Activated T-cell treated with anti-CD3 and anti-CD28 coated beads, Interleukin-2, amount 50 U/mL, for 72 hours (primary cell): ENCODE results near the gene SH3GL1. TPM values are rescaled to one million over a fixed set of nuclear protein-coding genes. Genes with fewer than 3 reads are reported as not detected.

Experiments
- ATAC-seq, 2 donors: fragments of 150-1000 bp; cut with Tn5 transposase; replicated peaks in 1 of 2; 2 replicates each; pipeline ENCODE4 v1.10.0; 2021; ENCODE audit warnings: moderate library complexity in 2 of 2, mild to moderate bottlenecking in 1 of 2
- DNase-seq, 2 donors: peaks; one replicate each; pipeline ENCODE4 v3.0.0; 2021 to 2022; ENCODE audit warnings: mixed read lengths in 1 of 2
- H3K27ac Mint-ChIP-seq: one replicate; pipeline ENCODE4 v1.8.0; 2022; ENCODE audit warnings: mild to moderate bottlenecking, moderate library complexity, mixed read lengths
- H3K27me3 Mint-ChIP-seq: one replicate; pipeline ENCODE4 v1.8.0; 2022; ENCODE audit warnings: low read depth, mixed read lengths
- H3K36me3 Mint-ChIP-seq, 2 donors: one replicate each; pipeline ENCODE4 v1.8.0; 2022; ENCODE audit warnings: mixed read lengths in 2 of 2, mild to moderate bottlenecking in 1 of 2; ENCODE audit not compliant: insufficient read depth in 2 of 2
- H3K4me1 Mint-ChIP-seq: one replicate; pipeline ENCODE4 v1.8.0; 2022; ENCODE audit warnings: low read depth, mixed read lengths
- H3K4me3 Mint-ChIP-seq, 2 donors: one replicate each; pipeline ENCODE4 v1.8.0; 2022; ENCODE audit warnings: mild to moderate bottlenecking in 2 of 2, mixed read lengths in 2 of 2, moderate library complexity in 2 of 2
- H3K9me3 Mint-ChIP-seq, 2 donors: one replicate each; pipeline ENCODE4 v1.8.0; 2022; ENCODE audit warnings: mixed read lengths in 2 of 2
- total RNA-seq, 2 donors: library from RNA; stranded (reverse); gene quantifications; one replicate each; pipeline ENCODE4 v1.2.3, GENCODE V29; 2022

Gene SH3GL1
- total RNA-seq, 2 donors from 2014 or later: 40.6 TPM

- Mint-ChIP-seq H3K9me3 (peaks cover 13% of the 10 kb centered on the region in 2 donors), H3K27ac (no peak overlapping the region), H3K4me1 (peaks cover 29% of the 10 kb centered on the region), H3K36me3 (peaks cover 6 to 10% of the 10 kb centered on the region in 2 donors), H3K27me3 (peaks cover 5% of the 10 kb centered on the region), H3K4me3 (no peak overlapping the region)
- ATAC-seq: no peak
- no peak for DNase-seq
Observed at GRCh38 chr19:4324228-4324627, 76.1 kb downstream of the SH3GL1 start.

GRCh38 chr19:4323692-4324091 is 76.7 kb downstream of the SH3GL1 start:
- Mint-ChIP-seq H3K27me3 (peaks cover 5% of the 10 kb centered on the region), H3K4me1 (peaks cover 26% of the 10 kb centered on the region), H3K36me3 (peaks cover 8 to 14% of the 10 kb centered on the region in 2 donors), H3K4me3 (no peak overlapping the region), H3K9me3 (peaks cover 14 to 15% of the 10 kb centered on the region in 2 donors), H3K27ac (no peak overlapping the region)
- ATAC-seq (no peak), DNase-seq (no peak)

- Mint-ChIP-seq H3K9me3 (peaks cover 14 to 15% of the 10 kb centered on the region in 2 donors), H3K27me3 (peaks cover 5% of the 10 kb centered on the region), H3K27ac (no peak overlapping the region), H3K4me1 (peaks cover 20% of the 10 kb centered on the region), H3K36me3 (peaks cover 8 to 18% of the 10 kb centered on the region in 2 donors), H3K4me3 (no peak overlapping the region)
- DNase-seq (no peak), ATAC-seq (no peak)
Observed at GRCh38 chr19:4322942-4323665, 77.2 kb downstream of the SH3GL1 start.

GRCh38 chr19:4320419-4320818 is 79.9 kb downstream of the SH3GL1 start:
- Mint-ChIP-seq H3K4me1 (no peaks in the 10 kb centered on the region), H3K27me3 (no peaks in the 10 kb centered on the region), H3K27ac (no peak overlapping the region), H3K4me3 (no peak overlapping the region), H3K9me3 (peaks cover 14 to 15% of the 10 kb centered on the region in 2 donors), H3K36me3 (peaks cover 9 to 18% of the 10 kb centered on the region in 2 donors)
- DNase-seq (no peak), ATAC-seq (no peak)

GRCh38 chr19:4319067-4319718 is 81.2 kb downstream of the SH3GL1 start:
- H3K9me3 Mint-ChIP-seq: peaks cover 14 to 15% of the 10 kb centered on the region in 2 donors
- no peak for DNase-seq
- H3K27me3 Mint-ChIP-seq: no peaks in the 10 kb centered on the region
- no peak for ATAC-seq
- H3K4me3 Mint-ChIP-seq: no peak overlapping the region
- no peak overlapping the region for H3K27ac Mint-ChIP-seq
- H3K36me3 Mint-ChIP-seq: peaks cover 9 to 18% of the 10 kb centered on the region in 2 donors
- no peaks in the 10 kb centered on the region for H3K4me1 Mint-ChIP-seq

- Mint-ChIP-seq H3K27me3 (no peaks in the 10 kb centered on the region), H3K27ac (no peak overlapping the region)
- no peak for DNase-seq
Observed at GRCh38 chr19:4318460-4318859, 81.9 kb downstream of the SH3GL1 start.

GRCh38 chr19:4316956-4317355 is 83.4 kb downstream of the SH3GL1 start:
- peaks cover 14 to 15% of the 10 kb centered on the region in 2 donors for H3K9me3 Mint-ChIP-seq
- no peak for DNase-seq
- H3K4me1 Mint-ChIP-seq: no peaks in the 10 kb centered on the region
- H3K27ac Mint-ChIP-seq: no peak overlapping the region
- H3K36me3 Mint-ChIP-seq: peaks cover 9 to 19% of the 10 kb centered on the region in 2 donors
- H3K27me3 Mint-ChIP-seq: no peaks in the 10 kb centered on the region
- ATAC-seq: no peak
- no peak overlapping the region for H3K4me3 Mint-ChIP-seq

More at GRCh38 chr19:4318460-4318859, 81.9 kb downstream of the SH3GL1 start:
- no peaks in the 10 kb centered on the region for H3K4me1 Mint-ChIP-seq
- H3K4me3 Mint-ChIP-seq: no peak overlapping the region
- ATAC-seq: no peak
- H3K36me3 Mint-ChIP-seq: peaks cover 9 to 18% of the 10 kb centered on the region in 2 donors
- peaks cover 14 to 15% of the 10 kb centered on the region in 2 donors for H3K9me3 Mint-ChIP-seq

- ATAC-seq: no peak
- no peaks in the 10 kb centered on the region for H3K4me1 Mint-ChIP-seq
- DNase-seq: no peak
- H3K27ac Mint-ChIP-seq: no peak overlapping the region
- H3K27me3 Mint-ChIP-seq: no peaks in the 10 kb centered on the region
- no peak overlapping the region for H3K4me3 Mint-ChIP-seq
- no peaks in the 10 kb centered on the region for H3K9me3 Mint-ChIP-seq
- H3K36me3 Mint-ChIP-seq: peaks cover 1 to 7% of the 10 kb centered on the region in 2 donors
Observed at GRCh38 chr19:4313847-4314490, 86.4 kb downstream of the SH3GL1 start.

Other genes with a start within 250 kb of the SH3GL1 start
- gene CREB3L3, start 246.9 kb downstream of the SH3GL1 start, total RNA-seq: under 1 TPM in 1 of 2 donors, not detected in 1; 0.10 TPM
- gene SIRT6, start 218.0 kb downstream of the SH3GL1 start, total RNA-seq: 10 to 100 TPM; 44.1 to 45.9 TPM
- 1 to 10 TPM; 2.8 to 4.1 TPM for gene ANKRD24, start 217.9 kb downstream of the SH3GL1 start, total RNA-seq
- gene EBI3, start 171.0 kb downstream of the SH3GL1 start, total RNA-seq: 10 to 100 TPM; 21.8 to 29.9 TPM
- gene YJU2, start 153.5 kb downstream of the SH3GL1 start, total RNA-seq: 10 to 100 TPM; 27.3 to 32.7 TPM
- not detected for gene SHD, start 121.3 kb downstream of the SH3GL1 start, total RNA-seq
- gene TMIGD2, start 98.2 kb downstream of the SH3GL1 start, total RNA-seq: 10 to 100 TPM; 19.8 to 29.1 TPM
- gene FSD1, start 95.9 kb downstream of the SH3GL1 start, total RNA-seq: 10 to 100 TPM; 17.1 to 22.8 TPM
- 10 to 100 TPM in 1 of 2 donors, 1 to 10 TPM in 1; 8.3 to 10.0 TPM for gene STAP2, start 61.7 kb downstream of the SH3GL1 start, total RNA-seq
- gene MPND, start 57.0 kb downstream of the SH3GL1 start, total RNA-seq: 10 to 100 TPM in 1 of 2 donors, 1 to 10 TPM in 1; 9.7 to 10.3 TPM
- 10 to 100 TPM; 74.0 to 79.7 TPM for gene CHAF1A, start 2.1 kb upstream of the SH3GL1 start, total RNA-seq
- gene UBXN6, start 57.2 kb upstream of the SH3GL1 start, total RNA-seq: 10 to 100 TPM; 55.2 to 61.3 TPM
- gene HDGFL2, start 71.8 kb upstream of the SH3GL1 start, total RNA-seq: 10 to 100 TPM; 48.5 to 58.9 TPM
- under 1 TPM; 0.05 to 0.12 TPM for gene PLIN4, start 117.9 kb upstream of the SH3GL1 start, total RNA-seq
- gene PLIN5, start 134.7 kb upstream of the SH3GL1 start, total RNA-seq: under 1 TPM; 0.24 to 0.81 TPM
- gene LRG1, start 139.5 kb upstream of the SH3GL1 start, total RNA-seq: 1 to 10 TPM in 1 of 2 donors, under 1 TPM in 1; 0.67 to 2.3 TPM
- gene SEMA6B, start 159.1 kb upstream of the SH3GL1 start, total RNA-seq: under 1 TPM; 0.05 to 0.19 TPM
- 10 to 100 TPM; 22.1 to 25.7 TPM for gene TNFAIP8L1, start 239.0 kb upstream of the SH3GL1 start, total RNA-seq